HG03469 (cell line): ENCODE measurements around the gene GNAT1.

ENCODE experiments used
- ATAC-seq: cut with Tn5 transposase; IDR thresholded peaks from one replicate; pipeline ENCODE4 v1.9.1; 2021; ENCODE audit warnings: mild to moderate bottlenecking, moderate library complexity, moderate number of reproducible peaks; ENCODE audit not compliant: unreplicated experiment

The GNAT1 gene

GRCh38 chr3:50174947-50175524, 16.4 kb upstream of the GNAT1 start:
- no peak for ATAC-seq

GRCh38 chr3:50177346-50177745, 14.1 kb upstream of the GNAT1 start:
- ATAC-seq, result no peak

DNA sequence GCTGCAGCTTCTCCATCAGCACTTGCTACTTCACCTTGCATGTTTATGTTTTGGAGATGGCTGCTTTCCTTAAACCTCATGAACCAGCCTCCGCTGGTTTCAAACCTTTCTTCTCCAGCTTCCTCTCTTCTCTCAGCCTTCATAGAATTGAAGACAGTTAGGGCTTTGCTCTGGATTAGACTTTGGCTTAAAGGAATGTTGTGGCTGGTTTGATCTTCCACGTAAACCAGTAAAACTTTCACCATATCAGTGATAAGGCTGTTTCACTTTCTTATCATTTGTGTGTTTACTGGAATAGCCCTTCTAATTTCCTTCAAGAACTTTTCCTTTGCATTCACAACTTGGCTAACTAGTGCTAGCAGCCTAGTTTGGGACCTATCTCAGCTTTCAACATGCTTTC, 11.7 kb upstream of the GNAT1 start:
- no peak for ATAC-seq

DNA sequence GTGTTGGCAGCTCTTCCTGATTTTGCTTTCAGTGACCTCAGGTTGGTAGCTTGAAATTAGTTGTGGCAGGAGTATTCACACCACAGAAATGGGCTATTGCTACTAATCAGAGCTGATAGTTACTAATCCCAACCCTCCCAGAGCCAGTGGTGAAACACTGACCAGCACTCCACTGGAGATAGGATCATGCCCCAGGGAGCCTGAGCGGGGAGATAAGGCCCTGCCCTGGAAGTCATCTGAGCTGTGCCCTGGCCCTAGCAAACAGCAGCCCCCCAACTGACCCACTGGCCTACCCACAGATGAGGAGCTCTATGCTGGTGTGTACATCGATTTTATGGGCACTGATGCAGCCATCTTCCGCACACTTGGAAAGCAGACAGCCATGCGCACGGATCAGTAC, 9.4 kb upstream of the GNAT1 start:
- no peak for ATAC-seq

DNA sequence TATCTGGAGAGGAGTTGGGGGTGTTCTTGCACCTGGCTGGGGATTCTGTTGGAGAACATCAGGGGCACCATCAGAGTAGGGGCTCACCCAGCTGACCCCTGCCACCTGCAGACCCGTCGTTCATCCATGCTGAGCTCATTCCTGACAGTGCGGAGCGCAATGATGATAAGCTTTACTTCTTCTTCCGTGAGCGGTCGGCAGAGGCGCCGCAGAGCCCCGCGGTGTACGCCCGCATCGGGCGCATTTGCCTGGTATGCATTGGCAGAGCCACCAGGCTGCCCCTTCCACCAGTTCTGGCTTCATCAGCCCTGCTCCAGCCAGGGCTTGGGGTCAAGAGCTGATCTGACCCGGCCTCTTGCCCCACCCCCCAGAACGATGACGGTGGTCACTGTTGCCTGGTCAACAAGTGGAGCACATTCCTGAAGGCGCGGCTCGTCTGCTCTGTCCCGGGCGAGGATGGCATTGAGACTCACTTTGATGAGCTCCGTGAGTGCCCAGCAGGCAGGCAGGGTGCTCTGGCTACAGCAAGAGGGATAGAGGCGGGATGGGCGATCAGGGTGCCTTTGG, 8.8 kb upstream of the GNAT1 start:
- ATAC-seq, result no peak

- ATAC-seq, result no peak
These were observed 7.7 kb upstream of the GNAT1 start for GRCh38 chr3:50183755-50184154.

GRCh38 chr3:50184242-50184978, 7.0 kb upstream of the GNAT1 start:
- no peak for ATAC-seq

DNA sequence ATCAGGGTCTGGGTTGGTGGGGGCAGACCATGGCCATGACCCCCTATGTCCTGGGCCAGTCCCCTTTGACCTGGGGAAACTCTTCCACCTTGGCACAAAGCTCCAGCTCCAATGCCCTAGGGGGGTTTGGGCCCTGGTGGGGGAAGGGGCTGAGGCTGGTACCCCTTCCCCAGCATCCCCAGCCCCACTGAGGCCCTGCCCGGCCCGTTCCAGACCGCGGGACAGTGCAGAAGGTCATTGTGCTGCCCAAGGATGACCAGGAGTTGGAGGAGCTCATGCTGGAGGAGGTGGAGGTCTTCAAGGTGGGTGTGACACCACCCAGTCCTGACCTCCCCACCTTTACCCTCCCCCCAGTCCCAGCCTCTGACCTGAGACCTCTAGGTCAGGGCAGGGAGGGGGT, 6.2 kb upstream of the GNAT1 start:
- no peak for ATAC-seq

DNA sequence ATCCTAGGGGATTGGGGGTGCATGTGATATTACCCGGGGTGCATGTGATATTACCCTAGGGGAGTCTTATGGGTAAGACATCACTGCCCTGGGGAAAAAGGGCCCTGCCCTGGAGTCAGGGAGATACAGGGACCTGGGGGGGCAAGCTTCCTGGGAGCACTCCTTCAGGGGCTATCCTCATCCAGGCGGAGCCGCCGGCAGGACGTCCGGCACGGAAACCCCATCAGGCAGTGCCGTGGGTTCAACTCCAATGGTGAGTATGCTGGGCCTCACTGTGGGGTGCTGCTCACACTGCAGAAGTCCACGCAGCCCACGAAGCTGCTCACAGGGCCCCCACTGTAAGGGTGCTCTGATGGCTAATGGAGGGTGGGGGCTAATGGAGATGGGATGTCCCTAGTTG, 5.3 kb upstream of the GNAT1 start:
- no peak for ATAC-seq

GRCh38 chr3:50187750-50188149, 3.7 kb upstream of the GNAT1 start:
- ATAC-seq, result no peak

GRCh38 chr3:50189274-50189673, 2.1 kb upstream of the GNAT1 start:
- no peak for ATAC-seq

- ATAC-seq, result no peak
These were observed 1.4 kb upstream of the GNAT1 start for GRCh38 chr3:50189989-50190388.

- no peak for ATAC-seq
These were observed 714 bp downstream of the GNAT1 start for GRCh38 chr3:50192124-50192523.

DNA sequence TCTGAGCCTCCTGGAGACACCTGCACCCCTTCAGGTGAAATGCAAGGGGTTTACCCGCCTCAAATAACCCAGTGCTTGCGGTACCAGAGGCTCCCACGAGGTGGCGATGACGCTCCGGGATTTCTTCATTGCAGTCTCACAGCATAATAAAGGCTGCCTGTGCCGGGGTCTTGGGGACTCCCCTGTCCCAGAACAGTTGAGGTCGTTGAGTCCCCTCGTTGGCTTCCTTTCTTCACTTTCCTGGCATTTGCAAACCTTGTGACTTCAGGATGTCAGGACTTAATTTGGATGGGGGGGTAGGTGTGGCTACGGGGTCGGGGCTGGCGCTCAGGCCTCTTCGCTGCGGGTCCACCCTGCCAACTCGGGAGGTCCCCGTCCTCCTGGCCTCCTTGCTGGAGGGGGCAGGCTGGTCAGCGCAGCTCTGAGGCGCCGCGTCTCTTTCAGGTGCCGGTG, 1.3 kb downstream of the GNAT1 start:
- no peak for ATAC-seq

DNA sequence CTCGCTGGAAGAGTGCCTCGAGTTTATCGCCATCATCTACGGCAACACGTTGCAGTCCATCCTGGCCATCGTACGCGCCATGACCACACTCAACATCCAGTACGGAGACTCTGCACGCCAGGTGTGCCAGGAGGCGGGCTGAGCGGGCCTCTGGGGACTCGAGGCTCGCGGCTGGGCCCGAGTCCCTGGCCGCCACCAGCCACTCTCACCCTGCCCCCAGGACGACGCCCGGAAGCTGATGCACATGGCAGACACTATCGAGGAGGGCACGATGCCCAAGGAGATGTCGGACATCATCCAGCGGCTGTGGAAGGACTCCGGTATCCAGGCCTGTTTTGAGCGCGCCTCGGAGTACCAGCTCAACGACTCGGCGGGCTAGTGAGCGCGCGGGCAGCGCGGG, 1.9 kb downstream of the GNAT1 start:
- no peak for ATAC-seq

DNA sequence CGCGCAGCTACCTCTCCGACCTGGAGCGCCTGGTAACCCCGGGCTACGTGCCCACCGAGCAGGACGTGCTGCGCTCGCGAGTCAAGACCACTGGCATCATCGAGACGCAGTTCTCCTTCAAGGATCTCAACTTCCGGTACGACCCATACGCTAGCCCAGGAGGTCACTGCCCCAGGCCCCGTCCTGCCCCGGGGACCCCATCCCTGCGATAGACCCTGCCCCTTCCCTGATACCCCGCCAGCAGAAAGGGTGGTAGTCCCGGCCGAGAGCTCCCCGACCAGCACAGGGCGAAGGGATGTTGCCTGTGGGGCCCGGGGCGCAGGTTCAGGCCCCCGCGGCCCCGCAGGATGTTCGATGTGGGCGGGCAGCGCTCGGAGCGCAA, 2.3 kb downstream of the GNAT1 start:
- no peak for ATAC-seq

DNA sequence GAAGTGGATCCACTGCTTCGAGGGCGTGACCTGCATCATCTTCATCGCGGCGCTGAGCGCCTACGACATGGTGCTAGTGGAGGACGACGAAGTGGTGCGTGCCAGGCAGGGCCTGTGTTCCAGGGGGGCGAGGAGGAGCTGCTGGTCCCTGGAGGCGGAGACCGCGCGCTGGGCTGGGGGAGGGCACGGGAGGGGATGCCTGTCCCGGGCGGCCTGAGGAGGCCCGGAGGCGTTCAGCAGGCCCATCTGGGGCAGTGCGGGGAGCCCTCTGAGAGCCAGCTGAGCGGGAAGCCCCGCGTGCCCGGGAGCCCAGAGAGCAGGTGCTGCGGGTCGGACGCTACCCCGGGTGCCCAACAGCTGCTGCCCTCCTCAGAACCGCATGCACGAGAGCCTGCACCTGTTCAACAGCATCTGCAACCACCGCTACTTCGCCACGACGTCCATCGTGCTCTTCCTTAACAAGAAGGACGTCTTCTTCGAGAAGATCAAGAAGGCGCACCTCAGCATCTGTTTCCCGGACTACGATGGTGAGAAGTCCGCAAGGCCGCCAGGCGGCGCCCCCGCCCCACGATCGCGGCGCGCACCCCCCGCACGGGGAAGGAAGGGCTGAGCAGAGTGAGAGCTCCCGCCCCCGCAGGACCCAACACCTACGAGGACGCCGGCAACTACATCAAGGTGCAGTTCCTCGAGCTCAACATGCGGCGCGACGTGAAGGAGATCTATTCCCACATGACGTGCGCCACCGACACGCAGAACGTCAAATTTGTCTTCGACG, 2.9 kb downstream of the GNAT1 start:
- no peak for ATAC-seq

GRCh38 chr3:50194903-50195500, 3.6 kb downstream of the GNAT1 start:
- ATAC-seq, result no peak

DNA sequence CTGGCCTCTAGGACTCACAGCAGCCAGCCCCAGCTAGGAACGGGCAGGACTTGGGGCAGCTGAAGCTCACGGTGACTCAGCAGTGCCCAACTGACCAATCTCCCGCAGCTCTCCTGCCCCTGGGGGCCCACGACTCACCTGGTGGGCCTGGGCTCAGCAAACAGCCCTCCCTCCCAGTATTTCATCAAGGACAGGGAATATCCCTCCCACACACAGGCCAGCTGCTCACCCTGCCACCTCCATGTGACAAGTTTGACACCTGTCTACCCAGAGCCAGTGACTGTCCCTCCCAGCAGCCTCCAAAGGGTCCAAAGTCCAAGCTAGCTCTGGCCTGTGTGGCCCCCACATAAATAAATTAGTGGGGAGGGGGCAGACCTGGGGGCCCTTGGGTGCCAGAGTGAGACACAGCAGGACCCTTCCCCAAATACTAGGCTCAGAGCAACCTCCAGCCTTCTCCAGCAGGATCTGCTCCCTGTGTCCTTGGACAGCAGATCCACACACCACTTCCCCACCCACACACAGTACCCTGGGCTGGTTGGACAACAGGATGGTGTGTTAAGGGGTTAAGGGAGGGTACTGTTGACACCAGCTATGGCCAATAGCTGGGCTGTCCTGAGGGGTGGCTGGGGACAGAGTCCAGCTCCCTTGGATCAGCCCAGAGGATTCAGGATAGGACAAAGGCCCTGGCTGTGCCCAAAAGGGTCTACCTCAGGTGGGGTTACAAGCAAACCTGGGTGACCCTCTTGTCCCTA, 4.3 kb downstream of the GNAT1 start:
- ATAC-seq, result no peak

GRCh38 chr3:50196253-50196801, 4.9 kb downstream of the GNAT1 start:
- no peak for ATAC-seq
